GM12878 (cell line): ENCODE results near the gene KPNA4.
A peak's percentile ranks its signal among the peaks of the same experiment; 100 is the strongest.

Source experiments
- CEBPB ChIP-seq, 2 experiments: fragments of 150-350 bp in 1 of 2; IDR thresholded peaks; 2 replicates each; pipeline ENCODE4 v1.6.1; 2012 to 2014; ENCODE audit warnings: low read depth in 2 of 2, low read length in 2 of 2, borderline replicate concordance in 1 of 2, inconsistent platforms in 1 of 2
- E4F1 ChIP-seq: fragments of 450-650 bp; IDR thresholded peaks from 2 replicates; pipeline ENCODE4 v1.6.1; 2018; ENCODE audit warnings: borderline replicate concordance, mild to moderate bottlenecking; ENCODE audit not compliant: partially characterized antibody
- JUNB ChIP-seq: IDR thresholded peaks from 2 replicates; pipeline ENCODE4 v1.6.1; 2016; ENCODE audit warnings: antibody characterized with exemption, mild to moderate bottlenecking
- RFX5 ChIP-seq: IDR thresholded peaks from 2 replicates; pipeline ENCODE4 v1.6.1; 2011; ENCODE audit warnings: low read depth, low read length, improper control_type of control experiment
- YY1 ChIP-seq: IDR thresholded peaks from 2 replicates; pipeline ENCODE4 v1.6.1; 2011; ENCODE audit warnings: low read depth, mild to moderate bottlenecking, low read length

DNA sequence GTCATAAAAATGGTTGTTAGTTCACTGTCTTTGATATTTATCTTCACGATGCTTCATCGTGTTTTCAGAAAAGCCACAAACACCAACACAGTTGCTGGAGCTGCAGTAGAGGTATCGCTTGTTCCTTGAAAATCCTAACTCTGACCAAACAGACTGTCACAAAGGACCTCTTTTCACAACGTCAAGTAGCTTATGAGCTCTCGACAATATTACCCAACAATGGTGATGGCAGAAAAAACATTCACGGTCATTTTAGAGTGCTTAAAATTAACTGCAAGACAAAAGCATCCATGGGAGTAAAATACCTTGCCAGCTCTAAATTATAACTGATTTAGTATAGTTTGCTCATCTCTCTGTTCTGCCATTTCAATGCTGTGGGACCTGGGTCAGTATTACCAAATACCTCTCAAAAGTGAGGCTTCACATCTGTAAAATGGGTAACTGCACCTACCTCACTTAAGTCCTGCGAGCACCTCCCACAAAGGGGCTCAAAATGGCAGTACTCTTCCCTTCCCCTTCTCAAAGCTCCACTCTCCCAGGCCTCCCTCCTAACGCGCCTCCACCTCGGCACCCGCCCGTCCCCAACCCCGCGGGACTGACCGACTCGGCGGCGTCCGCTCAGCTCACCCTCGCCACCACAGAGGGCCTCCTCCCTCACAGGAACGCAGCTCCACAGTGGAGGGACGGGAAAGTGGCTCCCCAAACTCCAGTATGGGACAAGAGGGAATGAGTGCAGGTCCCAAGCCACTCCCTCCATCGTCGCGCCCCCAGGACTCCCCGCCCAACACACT lies 116.3 kb downstream of the KPNA4 start:
- TF ChIP-seq YY1 (peak; percentile 88), RFX5 (no peak), E4F1 (no peak), CEBPB (IDR thresholded peaks at IDR 0.05; ENCODE audit: borderline replicate concordance in 1 of 2, low read depth in 2 of 2, low read length in 2 of 2) (no peak), JUNB (no peak)
